Activated T-helper 1 cell treated with anti-CD3 and anti-CD28 coated beads, Interleukin-12 subunit alpha, Interleukin-12 subunit beta, Interleukin-2, Interleukin-4 antibody, amounts not matched to agents 30 ng/mL and 10 ng/mL and 1 ng/mL, durations not matched to agents 14 hours and 24 hours and 36 hours (primary cell): Measurements from ENCODE around the gene ACVR1. TPM values are rescaled to one million over a fixed set of nuclear protein-coding genes. Genes with fewer than 3 reads are reported as not detected.

Experiments used
- DNase-seq: peaks from one replicate; pipeline ENCODE4 v3.0.0; 2021; ENCODE audit warnings: low spot score
- H3K27ac Mint-ChIP-seq: one replicate; pipeline ENCODE4 v1.8.0; 2021; ENCODE audit warnings: mild to moderate bottlenecking, mixed read lengths
- H3K27me3 Mint-ChIP-seq: one replicate; pipeline ENCODE4 v1.8.0; 2022; ENCODE audit warnings: mild to moderate bottlenecking, moderate library complexity, mixed read lengths; ENCODE audit not compliant: insufficient read depth
- H3K36me3 Mint-ChIP-seq: one replicate; pipeline ENCODE4 v1.8.0; 2021; ENCODE audit warnings: low read depth, mixed read lengths
- H3K4me1 Mint-ChIP-seq: one replicate; pipeline ENCODE4 v1.8.0; 2021; ENCODE audit warnings: low read depth, mixed read lengths
- H3K4me3 Mint-ChIP-seq: one replicate; pipeline ENCODE4 v1.8.0; 2021; ENCODE audit warnings: mild to moderate bottlenecking, moderate library complexity, mixed read lengths
- H3K9me3 Mint-ChIP-seq: one replicate; pipeline ENCODE4 v1.8.0; 2021; ENCODE audit warnings: mixed read lengths
- intact Hi-C: fragments of 100-400 bp; cut with micrococcal nuclease; formaldehyde crosslinking; loops from one replicate; pipeline ENCODE4 v1.15.1; 2024
- total RNA-seq: library from RNA; stranded (reverse); gene quantifications from 2 replicates; pipeline ENCODE4 v1.2.3, GENCODE V29; 2022

The ACVR1 gene
- total RNA-seq, 1 donor from 2014 or later = 44.0 TPM

- no peak overlapping the region for H3K4me3 Mint-ChIP-seq
- no peaks in the 10 kb centered on the region for H3K27me3 Mint-ChIP-seq
- H3K27ac Mint-ChIP-seq = peak overlapping the region; percentile 49
- H3K4me1 Mint-ChIP-seq = peaks cover 57% of the 10 kb centered on the region
- no peaks in the 10 kb centered on the region for H3K9me3 Mint-ChIP-seq
- DNase-seq = no peak
- H3K36me3 Mint-ChIP-seq = peaks cover 26% of the 10 kb centered on the region
- intact Hi-C loops = no loop called here
Observed at GRCh38 chr2:157789933-157790511, 86.1 kb downstream of the ACVR1 start.

- intact Hi-C loops = no loop called here
- Mint-ChIP-seq H3K4me3 (no peak overlapping the region), H3K9me3 (no peaks in the 10 kb centered on the region), H3K4me1 (peaks cover 63% of the 10 kb centered on the region), H3K27me3 (no peaks in the 10 kb centered on the region), H3K27ac (no peak overlapping the region), H3K36me3 (peaks cover 29% of the 10 kb centered on the region)
- no peak for DNase-seq
Observed at GRCh38 chr2:157789256-157789655, 86.9 kb downstream of the ACVR1 start.

GRCh38 chr2:157788201-157788600 is 87.9 kb downstream of the ACVR1 start:
- Mint-ChIP-seq H3K4me3 (no peak overlapping the region), H3K9me3 (no peaks in the 10 kb centered on the region), H3K27me3 (no peaks in the 10 kb centered on the region), H3K4me1 (peaks cover 63% of the 10 kb centered on the region), H3K27ac (peak overlapping the region; percentile 27), H3K36me3 (peaks cover 24% of the 10 kb centered on the region)
- intact Hi-C loops = no loop called here
- DNase-seq = no peak

GRCh38 chr2:157787364-157787938 is 88.7 kb downstream of the ACVR1 start:
- intact Hi-C loops = no loop called here
- Mint-ChIP-seq H3K36me3 (peaks cover 21% of the 10 kb centered on the region), H3K9me3 (no peaks in the 10 kb centered on the region), H3K27me3 (no peaks in the 10 kb centered on the region), H3K4me3 (no peak overlapping the region), H3K27ac (peak overlapping the region; percentile 27), H3K4me1 (peaks cover 66% of the 10 kb centered on the region)
- no peak for DNase-seq

- no peak overlapping the region for H3K27ac Mint-ChIP-seq
- no peak for DNase-seq
- peaks cover 72% of the 10 kb centered on the region for H3K4me1 Mint-ChIP-seq
- no peak overlapping the region for H3K4me3 Mint-ChIP-seq
- H3K9me3 Mint-ChIP-seq = no peaks in the 10 kb centered on the region
- H3K36me3 Mint-ChIP-seq = peaks cover 21% of the 10 kb centered on the region
- H3K27me3 Mint-ChIP-seq = no peaks in the 10 kb centered on the region
- intact Hi-C loops = no loop called here
Observed at GRCh38 chr2:157786663-157787363, 89.3 kb downstream of the ACVR1 start.

- intact Hi-C loops = no loop called here
- DNase-seq = no peak
- H3K27ac Mint-ChIP-seq = no peak overlapping the region
- H3K27me3 Mint-ChIP-seq = no peaks in the 10 kb centered on the region
- H3K9me3 Mint-ChIP-seq = no peaks in the 10 kb centered on the region
- H3K36me3 Mint-ChIP-seq = peaks cover 21% of the 10 kb centered on the region
- H3K4me1 Mint-ChIP-seq = peaks cover 80% of the 10 kb centered on the region
- H3K4me3 Mint-ChIP-seq = no peak overlapping the region
Observed at GRCh38 chr2:157785866-157786662, 90.1 kb downstream of the ACVR1 start.

GRCh38 chr2:157785200-157785599 is 90.9 kb downstream of the ACVR1 start:
- Mint-ChIP-seq H3K27ac (no peak overlapping the region), H3K4me1 (peaks cover 87% of the 10 kb centered on the region), H3K4me3 (no peak overlapping the region), H3K9me3 (no peaks in the 10 kb centered on the region), H3K36me3 (peaks cover 28% of the 10 kb centered on the region), H3K27me3 (no peaks in the 10 kb centered on the region)
- DNase-seq = no peak
- intact Hi-C loops = no loop called here

GRCh38 chr2:157784823-157785175 is 91.3 kb downstream of the ACVR1 start:
- Mint-ChIP-seq H3K9me3 (no peaks in the 10 kb centered on the region), H3K27me3 (no peaks in the 10 kb centered on the region), H3K27ac (peak overlapping the region; percentile 32), H3K4me1 (peaks cover 87% of the 10 kb centered on the region), H3K4me3 (peak overlapping the region; percentile 37), H3K36me3 (peaks cover 32% of the 10 kb centered on the region)
- no peak for DNase-seq
- intact Hi-C loops = loop anchor here (5.0 kb wide), 1 partner anchor 157 kb away; the partner anchor contains the start of gene ACVR1C

- Mint-ChIP-seq H3K36me3 (peaks cover 36% of the 10 kb centered on the region), H3K27ac (peak overlapping the region; percentile 32), H3K4me1 (peaks cover 87% of the 10 kb centered on the region), H3K27me3 (no peaks in the 10 kb centered on the region), H3K9me3 (no peaks in the 10 kb centered on the region), H3K4me3 (peak overlapping the region; percentile 37)
- DNase-seq = no peak
- intact Hi-C loops = loop anchor here (5.0 kb wide), 1 partner anchor 157 kb away; the partner anchor contains the start of gene ACVR1C
Observed at GRCh38 chr2:157784169-157784822, 91.8 kb downstream of the ACVR1 start.

- intact Hi-C loops = loop anchor here (2.0 to 5.0 kb wide), 3 partner anchors 56 to 674 kb away; partner anchors contain the start of genes ACVR1C, CCDC148 and PKP4
- no peak overlapping the region for H3K4me3 Mint-ChIP-seq
- DNase-seq = no peak
- peaks cover 36% of the 10 kb centered on the region for H3K36me3 Mint-ChIP-seq
- no peak overlapping the region for H3K27ac Mint-ChIP-seq
- H3K27me3 Mint-ChIP-seq = no peaks in the 10 kb centered on the region
- H3K4me1 Mint-ChIP-seq = peaks cover 79% of the 10 kb centered on the region
- no peaks in the 10 kb centered on the region for H3K9me3 Mint-ChIP-seq
Observed at GRCh38 chr2:157783245-157783644, 92.9 kb downstream of the ACVR1 start.

- H3K27me3 Mint-ChIP-seq = no peaks in the 10 kb centered on the region
- intact Hi-C loops = loop anchor here (1.0 to 5.0 kb wide), 7 partner anchors 10 to 675 kb away; partner anchors contain the start of genes ACVR1, ACVR1C, CCDC148 and PKP4
- peak overlapping the region; percentile 85 for H3K27ac Mint-ChIP-seq
- no peaks in the 10 kb centered on the region for H3K9me3 Mint-ChIP-seq
- peaks cover 69% of the 10 kb centered on the region for H3K4me1 Mint-ChIP-seq
- H3K4me3 Mint-ChIP-seq = peak overlapping the region; percentile 47
- DNase-seq = no peak
- H3K36me3 Mint-ChIP-seq = peaks cover 34% of the 10 kb centered on the region
Observed at GRCh38 chr2:157782057-157782845, 93.9 kb downstream of the ACVR1 start.

GRCh38 chr2:157780211-157780610 is 95.9 kb downstream of the ACVR1 start:
- no peak overlapping the region for H3K4me3 Mint-ChIP-seq
- H3K27ac Mint-ChIP-seq = peak overlapping the region; percentile 31
- peaks cover 41% of the 10 kb centered on the region for H3K36me3 Mint-ChIP-seq
- DNase-seq = no peak
- peaks cover 55% of the 10 kb centered on the region for H3K4me1 Mint-ChIP-seq
- H3K9me3 Mint-ChIP-seq = no peaks in the 10 kb centered on the region
- no peaks in the 10 kb centered on the region for H3K27me3 Mint-ChIP-seq
- intact Hi-C loops = loop anchor here (5.0 kb wide), 1 partner anchor 153 kb away; the partner anchor contains the start of gene ACVR1C
